Measurements from ENCODE around the gene STAG1. TPM values are rescaled to one million over a fixed set of nuclear protein-coding genes. Genes with fewer than 3 reads are reported as not detected.
"Not testable (repeated sequence)": the region's sequence is repeated elsewhere in the genome, so short reads cannot be mapped to it uniquely, and the experiment has no call there.

The STAG1 gene
- total and polyA plus RNA-seq, 2 donors (not counting 1 experiment from before 2014, with no cell fraction given), result 23.2 to 38.6 TPM

- no peaks in the 10 kb centered on the region for H3K9me3 ChIP-seq (ENCODE audit: control insufficient read depth, insufficient read depth, low read depth, low read length)
- H2AFZ ChIP-seq (ENCODE audit: low read length), result no peak overlapping the region
- no peak for TF ChIP-seq CTCF (conservative IDR thresholded peaks at IDR 0.05 in 1 of 2, IDR thresholded peaks at IDR 0.05 in 1 of 2; ENCODE audit: low read depth in 1 of 2, low read length in 2 of 2)
- TF ChIP-seq EZH2 (IDR thresholded peaks at IDR 0.05; ENCODE audit: low read length, missing control alignments), result no peak
- no peak overlapping the region for H3K4me3 ChIP-seq (replicated peaks in 1 of 4; ENCODE audit: control extremely low read depth in 1 of 4, insufficient read depth in 1 of 4, low read depth in 3 of 4, low read length in 4 of 4)
- no peaks in the 10 kb centered on the region for H3K79me2 ChIP-seq (ENCODE audit: control insufficient read depth, insufficient read depth, low read length)
- H3K4me2 ChIP-seq (ENCODE audit: extremely low read depth, insufficient read depth, low read length), result no peak overlapping the region
- no peak for DNase-seq (ENCODE audit: low read depth in 2 of 2)
- no peaks in the 10 kb centered on the region for H4K20me1 ChIP-seq (ENCODE audit: control insufficient read depth, extremely low read depth, insufficient read depth, low read length)
- no peak overlapping the region for H3K9ac ChIP-seq (ENCODE audit: insufficient read depth, low read length)
- no peaks in the 10 kb centered on the region for H3K27me3 ChIP-seq (ENCODE audit: control insufficient read depth, insufficient read depth, low read length)
- H3K27ac ChIP-seq (ENCODE audit: insufficient read depth, low read length), result no peak overlapping the region
- no peaks in the 10 kb centered on the region for H3K36me3 ChIP-seq (ENCODE audit: control insufficient read depth, insufficient read depth, low read length)
- no peaks in the 10 kb centered on the region for H3K4me1 ChIP-seq (ENCODE audit: control insufficient read depth, extremely low read depth, insufficient read depth, low read length)
Observed at GRCh38 chr3:136485777-136486176, 266.4 kb downstream of the STAG1 start.

DNA sequence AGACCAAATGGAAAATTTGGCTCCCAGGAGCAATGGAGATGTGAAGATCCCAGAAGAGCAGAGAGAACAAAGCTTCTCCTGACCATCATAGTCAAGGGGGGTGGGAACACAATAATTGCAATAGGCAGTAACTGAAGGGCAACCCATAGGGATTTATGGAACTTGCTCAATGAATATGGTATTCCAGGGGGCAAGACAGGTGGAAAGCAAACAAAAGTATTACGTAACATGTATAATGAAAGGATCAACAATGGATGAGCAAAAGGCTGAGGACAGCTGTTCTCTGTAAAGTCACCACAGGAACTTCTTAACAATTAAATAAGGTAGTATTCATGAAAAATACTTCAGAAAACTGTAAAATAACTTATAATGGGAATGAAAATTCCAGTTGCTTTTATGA, 275.9 kb downstream of the STAG1 start:
- no peak for TF ChIP-seq EZH2 (IDR thresholded peaks at IDR 0.05; ENCODE audit: low read length, missing control alignments)
- TF ChIP-seq CTCF (conservative IDR thresholded peaks at IDR 0.05 in 1 of 2, IDR thresholded peaks at IDR 0.05 in 1 of 2; ENCODE audit: low read depth in 1 of 2, low read length in 2 of 2), result no peak
- no peak overlapping the region for H3K27ac ChIP-seq (ENCODE audit: insufficient read depth, low read length)
- H3K9me3 ChIP-seq (ENCODE audit: control insufficient read depth, insufficient read depth, low read depth, low read length), result no peaks in the 10 kb centered on the region
- H3K79me2 ChIP-seq (ENCODE audit: control insufficient read depth, insufficient read depth, low read length), result no peaks in the 10 kb centered on the region
- peaks cover 3% of the 10 kb centered on the region for H3K4me1 ChIP-seq (ENCODE audit: control insufficient read depth, extremely low read depth, insufficient read depth, low read length)
- H3K27me3 ChIP-seq (ENCODE audit: control insufficient read depth, insufficient read depth, low read length), result no peaks in the 10 kb centered on the region
- H3K9ac ChIP-seq (ENCODE audit: insufficient read depth, low read length), result no peak overlapping the region
- H2AFZ ChIP-seq (ENCODE audit: low read length), result no peak overlapping the region
- DNase-seq (ENCODE audit: low read depth in 2 of 2), result no peak
- no peak overlapping the region for H3K4me2 ChIP-seq (ENCODE audit: extremely low read depth, insufficient read depth, low read length)
- H3K36me3 ChIP-seq (ENCODE audit: control insufficient read depth, insufficient read depth, low read length), result no peaks in the 10 kb centered on the region
- no peak overlapping the region for H3K4me3 ChIP-seq (replicated peaks in 1 of 4; ENCODE audit: control extremely low read depth in 1 of 4, insufficient read depth in 1 of 4, low read depth in 3 of 4, low read length in 4 of 4)
- no peaks in the 10 kb centered on the region for H4K20me1 ChIP-seq (ENCODE audit: control insufficient read depth, extremely low read depth, insufficient read depth, low read length)

- peak overlapping the region; percentile 2 for H3K27ac ChIP-seq (ENCODE audit: insufficient read depth, low read length)
- not testable (repeated sequence) for H2AFZ ChIP-seq (ENCODE audit: low read length); H3K9ac ChIP-seq (ENCODE audit: insufficient read depth, low read length); H3K79me2 ChIP-seq (ENCODE audit: control insufficient read depth, insufficient read depth, low read length); H3K27me3 ChIP-seq (ENCODE audit: control insufficient read depth, insufficient read depth, low read length); H4K20me1 ChIP-seq (ENCODE audit: control insufficient read depth, extremely low read depth, insufficient read depth, low read length); H3K4me3 ChIP-seq (replicated peaks in 1 of 4; ENCODE audit: control extremely low read depth in 1 of 4, insufficient read depth in 1 of 4, low read depth in 3 of 4, low read length in 4 of 4); H3K9me3 ChIP-seq (ENCODE audit: control insufficient read depth, insufficient read depth, low read depth, low read length); H3K4me2 ChIP-seq (ENCODE audit: extremely low read depth, insufficient read depth, low read length); H3K4me1 ChIP-seq (ENCODE audit: control insufficient read depth, extremely low read depth, insufficient read depth, low read length); H3K36me3 ChIP-seq (ENCODE audit: control insufficient read depth, insufficient read depth, low read length)
- peak in 1 of 2 donors; percentile 13 for DNase-seq (ENCODE audit: low read depth in 2 of 2)
Observed at GRCh38 chr3:136474876-136475275, 277.3 kb downstream of the STAG1 start.

All from fibroblast of lung (primary cell).